Measurements from ENCODE around the gene KDM2B. TPM values are rescaled to one million over a fixed set of nuclear protein-coding genes. Genes with fewer than 3 reads are reported as not detected.

The KDM2B gene
- polyA plus RNA-seq, 1 of the 3 experiments (the other 2 are of a cell fraction), result 11.5 TPM

DNA sequence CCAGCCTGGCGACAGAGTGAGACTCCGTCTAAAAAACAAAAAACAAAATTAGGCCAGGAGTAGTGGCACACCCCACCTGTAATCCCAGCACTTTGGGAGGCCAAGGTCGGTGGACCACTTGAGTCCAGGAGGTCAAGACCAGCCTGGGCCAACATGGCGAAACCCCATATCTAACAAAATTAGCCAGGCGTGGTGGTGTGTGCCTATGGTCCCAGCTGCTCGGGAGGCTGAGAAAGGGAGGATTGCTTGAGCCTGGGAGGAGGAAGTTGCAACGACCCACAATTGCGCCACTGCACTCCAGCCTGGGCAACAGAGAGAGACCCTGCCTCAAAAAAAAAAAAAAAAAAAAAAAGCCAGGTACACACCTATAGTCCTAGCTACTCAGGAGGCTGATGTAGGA lies 37.0 kb downstream of the KDM2B start (continued):
- no peak for TF ChIP-seq GABPA (IDR thresholded peaks at IDR 0.05; ENCODE audit: low read depth)
- TF ChIP-seq MEF2A (IDR thresholded peaks at IDR 0.05; ENCODE audit: borderline replicate concordance, low read depth), result no peak
- no peak for TF ChIP-seq FOXJ3 (CRISPR knock-in tag; IDR thresholded peaks at IDR 0.05)

DNA sequence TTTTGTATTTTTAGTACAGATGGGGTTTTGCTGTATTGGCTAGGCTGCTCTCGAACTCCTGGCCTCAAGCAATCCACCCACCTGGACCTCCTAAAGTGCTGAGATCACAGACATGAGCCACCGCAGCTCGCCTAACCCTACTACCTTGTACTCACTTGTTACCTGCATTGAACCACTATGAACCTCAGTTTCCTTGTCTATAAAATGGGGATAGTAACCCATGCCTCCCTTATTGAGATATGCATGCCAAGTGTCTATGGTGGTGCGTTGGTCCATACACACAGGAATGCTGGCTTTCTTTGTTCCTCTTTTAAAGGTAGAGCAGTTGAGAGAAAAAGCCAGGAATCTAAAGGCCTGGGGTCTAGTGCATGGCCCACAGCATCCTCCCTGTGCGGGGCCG lies 40.9 kb downstream of the KDM2B start:
- Histone ChIP-seq H3F3A (replicated peaks; ENCODE audit: insufficient read depth) (peaks cover 5% of the 10 kb centered on the region), H3K4me3 (ENCODE audit: low read depth in 2 of 2, low read length in 1 of 2) (no peak overlapping the region), H3K36me3 (replicated peaks in 1 of 2; ENCODE audit: control insufficient read depth in 1 of 2, insufficient read depth in 2 of 2, low read length in 1 of 2) (no peaks in the 10 kb centered on the region), H3K4me2 (no peak overlapping the region), H2AFZ (ENCODE audit: low read depth) (no peak overlapping the region), H3K27me3 (ENCODE audit: insufficient read depth) (no peaks in the 10 kb centered on the region), H3K4me1 (ENCODE audit: control insufficient read depth in 1 of 2, insufficient read depth in 2 of 2, low read depth in 1 of 2, low read length in 1 of 2) (peaks cover 4 to 16% of the 10 kb centered on the region in 2 experiments; a peak in 2 of 4 replicates), H3K9me2 (no peaks in the 10 kb centered on the region), H3K27ac (ENCODE audit: low read depth in 2 of 2, low read length in 1 of 2) (no peak overlapping the region), H3K79me2 (ENCODE audit: insufficient read depth) (no peaks in the 10 kb centered on the region), H3K9me3 (no peaks in the 10 kb centered on the region), H4K20me1 (ENCODE audit: insufficient read depth) (no peaks in the 10 kb centered on the region), H3K9ac (no peak overlapping the region)
- no peak for DNase-seq
- POLR2A ChIA-PET, result no interaction called here
- 97% methylated on average over 6 of the region's 6 CpGs for whole genome bisulfite sequencing (ENCODE audit: low lambda C conversion rate)
- TF ChIP-seq TCF12 (IDR thresholded peaks at IDR 0.05), result no peak
- CTCF ChIA-PET, result interaction anchor here (1.3 to 2.8 kb wide), 6 partner anchors 13 to 255 kb away, joined by 3 to 15 read pairs (median 4); partner anchors contain the start of gene KDM2B

DNA sequence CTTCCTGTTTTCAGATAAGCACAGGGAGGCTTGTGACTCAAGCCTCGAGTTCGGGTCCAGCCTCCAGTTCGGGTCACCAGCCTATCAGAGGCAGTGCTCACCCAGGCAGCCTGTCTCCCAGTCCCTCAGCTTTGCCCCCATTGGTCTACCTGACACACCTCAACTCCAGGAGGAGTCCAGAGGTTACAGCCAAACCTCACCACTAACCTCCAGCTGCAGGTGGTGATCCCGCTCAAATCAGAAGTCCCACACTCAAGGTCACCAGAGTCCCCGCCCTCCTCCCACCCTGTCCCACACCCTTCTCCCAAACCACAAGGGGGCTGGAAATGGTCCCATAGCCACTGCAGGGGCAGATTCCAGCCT lies 42.1 kb downstream of the KDM2B start:
- H4K20me1 ChIP-seq (ENCODE audit: insufficient read depth), result no peaks in the 10 kb centered on the region
- H3K36me3 ChIP-seq (replicated peaks in 1 of 2; ENCODE audit: control insufficient read depth in 1 of 2, insufficient read depth in 2 of 2, low read length in 1 of 2), result no peaks in the 10 kb centered on the region
- no peak overlapping the region for H3K27ac ChIP-seq (ENCODE audit: low read depth in 2 of 2, low read length in 1 of 2)
- H3K4me2 ChIP-seq, result no peak overlapping the region
- H2AFZ ChIP-seq (ENCODE audit: low read depth), result no peak overlapping the region
- no peak for DNase-seq
- WGBS (ENCODE audit: low lambda C conversion rate), result 67% methylated on average over 4 of the region's 5 CpGs
- POLR2A ChIA-PET, result no interaction called here
- no peak overlapping the region for H3K4me3 ChIP-seq (ENCODE audit: low read depth in 2 of 2, low read length in 1 of 2)
- no peaks in the 10 kb centered on the region for H3K9me3 ChIP-seq
- CTCF ChIA-PET, result interaction anchor here (1.0 to 2.8 kb wide), 8 partner anchors 12 to 130 kb away, joined by 3 to 15 read pairs (median 4); partner anchors contain the start of gene KDM2B
- no peaks in the 10 kb centered on the region for H3K9me2 ChIP-seq
- H3F3A ChIP-seq (replicated peaks; ENCODE audit: insufficient read depth), result peaks cover 5% of the 10 kb centered on the region
- H3K9ac ChIP-seq, result no peak overlapping the region
- TF ChIP-seq RFX5 (IDR thresholded peaks at IDR 0.05; ENCODE audit: low read length) (no peak), JUND (IDR thresholded peaks at IDR 0.05) (no peak), FOSL2 (IDR thresholded peaks at IDR 0.05; ENCODE audit: borderline replicate concordance, low read depth) (no peak), SIN3A (IDR thresholded peaks at IDR 0.05; ENCODE audit: borderline replicate concordance, low read depth, low read length) (no peak), MEF2A (IDR thresholded peaks at IDR 0.05; ENCODE audit: borderline replicate concordance, low read depth) (no peak), RAD21 (IDR thresholded peaks at IDR 0.05; ENCODE audit: low read length) (no peak), RXRA (IDR thresholded peaks at IDR 0.05; ENCODE audit: borderline replicate concordance, low read depth) (no peak), GABPA (IDR thresholded peaks at IDR 0.05; ENCODE audit: low read depth) (no peak), NFIC (IDR thresholded peaks at IDR 0.05; ENCODE audit: borderline replicate concordance) (no peak), POLR2AphosphoS5 (IDR thresholded peaks at IDR 0.05; ENCODE audit: low read depth, low read length) (no peak), FOXJ3 (CRISPR knock-in tag; IDR thresholded peaks at IDR 0.05) (no peak), ELF1 (IDR thresholded peaks at IDR 0.05) (no peak)
- TF ChIP-seq, protein P1, sequence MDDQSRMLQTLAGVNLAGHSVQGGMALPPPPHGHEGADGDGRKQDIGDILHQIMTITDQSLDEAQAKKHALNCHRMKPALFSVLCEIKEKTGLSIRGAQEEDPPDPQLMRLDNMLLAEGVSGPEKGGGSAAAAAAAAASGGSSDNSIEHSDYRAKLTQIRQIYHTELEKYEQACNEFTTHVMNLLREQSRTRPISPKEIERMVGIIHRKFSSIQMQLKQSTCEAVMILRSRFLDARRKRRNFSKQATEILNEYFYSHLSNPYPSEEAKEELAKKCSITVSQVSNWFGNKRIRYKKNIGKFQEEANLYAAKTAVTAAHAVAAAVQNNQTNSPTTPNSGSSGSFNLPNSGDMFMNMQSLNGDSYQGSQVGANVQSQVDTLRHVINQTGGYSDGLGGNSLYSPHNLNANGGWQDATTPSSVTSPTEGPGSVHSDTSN (IDR thresholded peaks at IDR 0.05), result no peak
- TF ChIP-seq, protein P2, sequence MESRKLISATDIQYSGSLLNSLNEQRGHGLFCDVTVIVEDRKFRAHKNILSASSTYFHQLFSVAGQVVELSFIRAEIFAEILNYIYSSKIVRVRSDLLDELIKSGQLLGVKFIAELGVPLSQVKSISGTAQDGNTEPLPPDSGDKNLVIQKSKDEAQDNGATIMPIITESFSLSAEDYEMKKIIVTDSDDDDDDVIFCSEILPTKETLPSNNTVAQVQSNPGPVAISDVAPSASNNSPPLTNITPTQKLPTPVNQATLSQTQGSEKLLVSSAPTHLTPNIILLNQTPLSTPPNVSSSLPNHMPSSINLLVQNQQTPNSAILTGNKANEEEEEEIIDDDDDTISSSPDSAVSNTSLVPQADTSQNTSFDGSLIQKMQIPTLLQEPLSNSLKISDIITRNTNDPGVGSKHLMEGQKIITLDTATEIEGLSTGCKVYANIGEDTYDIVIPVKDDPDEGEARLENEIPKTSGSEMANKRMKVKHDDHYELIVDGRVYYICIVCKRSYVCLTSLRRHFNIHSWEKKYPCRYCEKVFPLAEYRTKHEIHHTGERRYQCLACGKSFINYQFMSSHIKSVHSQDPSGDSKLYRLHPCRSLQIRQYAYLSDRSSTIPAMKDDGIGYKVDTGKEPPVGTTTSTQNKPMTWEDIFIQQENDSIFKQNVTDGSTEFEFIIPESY (IDR thresholded peaks at IDR 0.05; ENCODE audit: borderline replicate concordance, low read depth), result no peak
- TF ChIP-seq, protein P3, sequence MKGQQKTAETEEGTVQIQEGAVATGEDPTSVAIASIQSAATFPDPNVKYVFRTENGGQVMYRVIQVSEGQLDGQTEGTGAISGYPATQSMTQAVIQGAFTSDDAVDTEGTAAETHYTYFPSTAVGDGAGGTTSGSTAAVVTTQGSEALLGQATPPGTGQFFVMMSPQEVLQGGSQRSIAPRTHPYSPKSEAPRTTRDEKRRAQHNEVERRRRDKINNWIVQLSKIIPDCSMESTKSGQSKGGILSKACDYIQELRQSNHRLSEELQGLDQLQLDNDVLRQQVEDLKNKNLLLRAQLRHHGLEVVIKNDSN (IDR thresholded peaks at IDR 0.05; ENCODE audit: borderline replicate concordance, low read depth), result no peak
- TF ChIP-seq, protein P4, sequence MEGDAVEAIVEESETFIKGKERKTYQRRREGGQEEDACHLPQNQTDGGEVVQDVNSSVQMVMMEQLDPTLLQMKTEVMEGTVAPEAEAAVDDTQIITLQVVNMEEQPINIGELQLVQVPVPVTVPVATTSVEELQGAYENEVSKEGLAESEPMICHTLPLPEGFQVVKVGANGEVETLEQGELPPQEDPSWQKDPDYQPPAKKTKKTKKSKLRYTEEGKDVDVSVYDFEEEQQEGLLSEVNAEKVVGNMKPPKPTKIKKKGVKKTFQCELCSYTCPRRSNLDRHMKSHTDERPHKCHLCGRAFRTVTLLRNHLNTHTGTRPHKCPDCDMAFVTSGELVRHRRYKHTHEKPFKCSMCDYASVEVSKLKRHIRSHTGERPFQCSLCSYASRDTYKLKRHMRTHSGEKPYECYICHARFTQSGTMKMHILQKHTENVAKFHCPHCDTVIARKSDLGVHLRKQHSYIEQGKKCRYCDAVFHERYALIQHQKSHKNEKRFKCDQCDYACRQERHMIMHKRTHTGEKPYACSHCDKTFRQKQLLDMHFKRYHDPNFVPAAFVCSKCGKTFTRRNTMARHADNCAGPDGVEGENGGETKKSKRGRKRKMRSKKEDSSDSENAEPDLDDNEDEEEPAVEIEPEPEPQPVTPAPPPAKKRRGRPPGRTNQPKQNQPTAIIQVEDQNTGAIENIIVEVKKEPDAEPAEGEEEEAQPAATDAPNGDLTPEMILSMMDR (IDR thresholded peaks at IDR 0.05), result no peak
- TF ChIP-seq, protein P5, sequence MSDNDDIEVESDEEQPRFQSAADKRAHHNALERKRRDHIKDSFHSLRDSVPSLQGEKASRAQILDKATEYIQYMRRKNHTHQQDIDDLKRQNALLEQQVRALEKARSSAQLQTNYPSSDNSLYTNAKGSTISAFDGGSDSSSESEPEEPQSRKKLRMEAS (IDR thresholded peaks at IDR 0.05; ENCODE audit: low read depth), result no peak
- no peaks in the 10 kb centered on the region for H3K79me2 ChIP-seq (ENCODE audit: insufficient read depth)
- H3K27me3 ChIP-seq (ENCODE audit: insufficient read depth), result no peaks in the 10 kb centered on the region
- peaks cover 4 to 16% of the 10 kb centered on the region in 2 experiments; a peak in 2 of 4 replicates for H3K4me1 ChIP-seq (ENCODE audit: control insufficient read depth in 1 of 2, insufficient read depth in 2 of 2, low read depth in 1 of 2, low read length in 1 of 2)

All from SK-N-SH (cell line).